IMR-90 (cell line): ENCODE measurements around the gene ROS1.

Experiments
- BHLHE40 ChIP-seq: fragments of 150-350 bp; IDR thresholded peaks from 2 replicates; pipeline ENCODE4 v1.6.1; 2016; ENCODE audit warnings: mild to moderate bottlenecking, low read depth, low read length
- CEBPB ChIP-seq: IDR thresholded peaks from 2 replicates; pipeline ENCODE4 v1.6.1; 2012; ENCODE audit warnings: low read depth, low read length, improper control_type of control experiment
- CTCF ChIP-seq: conservative IDR thresholded peaks from 2 replicates; pipeline ENCODE4 v1.5.1; 2012; ENCODE audit warnings: mild to moderate bottlenecking, low read depth, low read length, improper control_type of control experiment
- ELK1 ChIP-seq: fragments of 150-350 bp; IDR thresholded peaks from 2 replicates; pipeline ENCODE4 v1.6.1; 2016; ENCODE audit warnings: low read depth, mild to moderate bottlenecking, low read length, moderate library complexity, borderline replicate concordance
- MAZ ChIP-seq: IDR thresholded peaks from 2 replicates; pipeline ENCODE4 v1.6.1; 2012; ENCODE audit warnings: low read depth, mild to moderate bottlenecking, low read length, improper control_type of control experiment, moderate library complexity, borderline replicate concordance
- POLR2A ChIP-seq: IDR thresholded peaks from 2 replicates; pipeline ENCODE4 v1.6.1; 2012; ENCODE audit warnings: mild to moderate bottlenecking, low read depth, low read length
- RAD21 ChIP-seq: IDR thresholded peaks from 2 replicates; pipeline ENCODE4 v1.6.1; 2012; ENCODE audit warnings: low read length, improper control_type of control experiment
- SMC3 ChIP-seq: fragments of 150-350 bp; IDR thresholded peaks from 2 replicates; pipeline ENCODE4 v1.6.1; 2016; ENCODE audit warnings: low read depth, mild to moderate bottlenecking, antibody characterized with exemption, low read length, moderate library complexity
- USF2 ChIP-seq: fragments of 150-350 bp; IDR thresholded peaks from 2 replicates; pipeline ENCODE4 v1.6.1; 2017; ENCODE audit warnings: mild to moderate bottlenecking, antibody characterized with exemption, low read length, low read depth

- TF ChIP-seq CTCF, result no peak
- TF ChIP-seq USF2, result no peak
- no peak for TF ChIP-seq CEBPB
- no peak for TF ChIP-seq RAD21
- TF ChIP-seq POLR2A, result no peak
- TF ChIP-seq MAZ, result no peak
- no peak for TF ChIP-seq ELK1
- TF ChIP-seq SMC3, result no peak
- TF ChIP-seq BHLHE40, result no peak
These were observed 29.5 kb downstream of the ROS1 start for GRCh38 chr6:117396228-117396627.
